ENCODE data around the gene SFXN3.

Gene SFXN3

GRCh38 chr10:101007099-101007711 lies 23.8 kb upstream of the SFXN3 start:
- H3K27me3 ChIP-seq (replicated peaks), result no peaks in the 10 kb centered on the region
- no peak overlapping the region for H3K27ac ChIP-seq
- peaks cover 38% of the 10 kb centered on the region for H3K36me3 ChIP-seq (replicated peaks)
- TF ChIP-seq CTCF (IDR thresholded peaks at IDR 0.05; ENCODE audit: low read depth, low read length, missing control alignments), result no peak
- no peak for DNase-seq
- in situ Hi-C loops (cut with HindIII; ENCODE audit: low pct_ligation_motif_present, low sequenced_read_pairs), result no loop called here
- no peak overlapping the region for H3K4me3 ChIP-seq (ENCODE audit: low read depth, low read length)

GRCh38 chr10:101007915-101008822 lies 22.9 kb upstream of the SFXN3 start:
- no peak for DNase-seq
- H3K27ac ChIP-seq, result no peak overlapping the region
- no peak for TF ChIP-seq CTCF (IDR thresholded peaks at IDR 0.05; ENCODE audit: low read depth, low read length, missing control alignments)
- H3K4me3 ChIP-seq (ENCODE audit: low read depth, low read length), result no peak overlapping the region
- in situ Hi-C loops (cut with HindIII; ENCODE audit: low pct_ligation_motif_present, low sequenced_read_pairs), result no loop called here
- no peaks in the 10 kb centered on the region for H3K27me3 ChIP-seq (replicated peaks)
- peaks cover 34% of the 10 kb centered on the region for H3K36me3 ChIP-seq (replicated peaks)

- Histone ChIP-seq H3K36me3 (replicated peaks) (peaks cover 26% of the 10 kb centered on the region), H3K4me3 (ENCODE audit: low read depth, low read length) (no peak overlapping the region), H3K27me3 (replicated peaks) (no peaks in the 10 kb centered on the region), H3K27ac (no peak overlapping the region)
- in situ Hi-C loops (cut with HindIII; ENCODE audit: low pct_ligation_motif_present, low sequenced_read_pairs), result no loop called here
- TF ChIP-seq CTCF (IDR thresholded peaks at IDR 0.05; ENCODE audit: low read depth, low read length, missing control alignments), result no peak
- DNase-seq, result no peak
Measured at GRCh38 chr10:101008823-101009423, 22.1 kb upstream of the SFXN3 start.

- Histone ChIP-seq H3K27ac (no peak overlapping the region), H3K4me3 (ENCODE audit: low read depth, low read length) (no peak overlapping the region), H3K36me3 (replicated peaks) (peaks cover 20% of the 10 kb centered on the region), H3K27me3 (replicated peaks) (no peaks in the 10 kb centered on the region)
- in situ Hi-C loops (cut with HindIII; ENCODE audit: low pct_ligation_motif_present, low sequenced_read_pairs), result no loop called here
- no peak for TF ChIP-seq CTCF (IDR thresholded peaks at IDR 0.05; ENCODE audit: low read depth, low read length, missing control alignments)
- no peak for DNase-seq
Measured at GRCh38 chr10:101010329-101010728, 20.7 kb upstream of the SFXN3 start.

GRCh38 chr10:101011517-101012423 lies 19.3 kb upstream of the SFXN3 start:
- no peaks in the 10 kb centered on the region for H3K27me3 ChIP-seq (replicated peaks)
- H3K36me3 ChIP-seq (replicated peaks), result peaks cover 8% of the 10 kb centered on the region
- peak; percentile 65 for TF ChIP-seq CTCF (IDR thresholded peaks at IDR 0.05; ENCODE audit: low read depth, low read length, missing control alignments)
- no peak overlapping the region for H3K4me3 ChIP-seq (ENCODE audit: low read depth, low read length)
- H3K27ac ChIP-seq, result no peak overlapping the region
- in situ Hi-C loops (cut with HindIII; ENCODE audit: low pct_ligation_motif_present, low sequenced_read_pairs), result no loop called here
- DNase-seq, result no peak

Measured in brain microvascular endothelial cell (primary cell).